Daoy (cell line): ENCODE measurements around the gene CACNB1. TPM values are rescaled to one million over a fixed set of nuclear protein-coding genes. Genes with fewer than 3 reads are reported as not detected.
A peak's percentile ranks its signal among the peaks of the same experiment; 100 is the strongest.

Experiments used
- DNase-seq: peaks from one replicate; pipeline ENCODE4 v3.0.0-alpha.2; 2015; ENCODE audit warnings: low read depth
- total RNA-seq: library from RNA; depleted of rRNA; stranded (reverse); fragments of >200 nt; shearing (Covaris generic); gene quantifications from 2 replicates; pipeline ENCODE4 v1.2.3, GENCODE V29; 2014

The CACNB1 gene
- total RNA-seq, 1 experiment from 2014 or later: 1.0 TPM

GRCh38 chr17:39225959-39226683 is 28.7 kb upstream of the CACNB1 start:
- peak; percentile 80 for DNase-seq

DNA sequence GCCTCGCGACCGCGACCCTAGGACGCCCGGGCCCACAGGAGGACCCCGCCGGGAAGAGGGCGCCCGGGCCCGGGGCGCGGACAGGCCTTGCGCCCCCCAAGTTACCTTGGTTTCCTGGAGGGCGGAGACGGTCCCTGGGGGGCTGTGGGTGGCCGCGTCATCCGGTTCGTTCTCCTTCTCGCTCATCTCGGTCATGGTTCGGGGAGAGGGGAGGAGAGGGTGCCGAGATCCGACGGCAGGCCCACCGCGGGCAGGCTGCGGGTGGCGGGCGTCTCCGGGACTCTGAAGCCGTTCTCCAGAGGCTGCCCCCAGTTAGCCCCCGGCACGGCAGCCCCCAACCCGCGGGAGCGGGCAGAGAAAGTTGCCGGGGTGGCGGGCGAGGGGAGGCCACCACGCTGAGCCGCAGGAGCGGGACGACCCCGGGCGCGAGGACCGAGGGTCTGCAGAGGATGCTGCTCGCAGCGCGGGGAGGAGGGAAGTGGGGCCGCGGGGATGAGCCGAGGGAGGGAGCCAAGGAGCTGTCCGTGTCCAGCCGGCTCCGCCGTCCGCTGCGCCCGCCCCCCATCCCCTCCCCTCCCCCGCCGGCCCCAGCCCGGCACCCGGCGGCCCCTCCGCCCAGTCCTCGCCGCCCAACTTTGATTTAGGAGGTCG is 28.0 kb upstream of the CACNB1 start, which contains the start of gene STAC2:
Gene STAC2, minus strand, starts transcription at position 638 of the 651 bp plus-strand sequence. Its CDS starts 443 bp downstream, at position 195.
- no peak for DNase-seq

DNA sequence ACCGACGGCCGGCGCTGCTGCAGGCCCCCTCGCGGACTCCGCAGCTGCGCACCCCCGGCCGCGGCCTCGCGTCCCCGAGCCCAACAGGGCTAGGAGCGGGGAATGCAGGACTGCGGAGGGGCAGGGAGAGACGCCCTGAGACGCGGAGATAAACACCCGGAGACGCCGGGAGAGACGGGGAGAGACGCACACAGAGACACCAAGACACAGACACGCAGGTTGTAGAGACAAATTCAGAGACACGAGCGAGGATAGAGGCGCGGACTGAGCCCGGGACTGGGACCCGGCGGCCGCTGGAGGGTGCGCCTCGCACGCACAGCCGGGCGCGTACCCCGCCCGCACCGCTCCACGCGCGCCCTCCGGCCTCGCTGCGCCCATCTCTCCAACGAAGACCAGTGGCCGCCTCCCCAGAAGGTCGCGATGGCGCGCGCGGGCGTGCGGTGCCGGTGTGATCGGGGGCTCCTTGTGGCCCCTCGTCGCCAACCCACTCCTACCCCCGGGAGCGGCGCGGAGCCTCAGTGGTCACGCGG is 27.4 kb upstream of the CACNB1 start:
- no peak for DNase-seq

DNA sequence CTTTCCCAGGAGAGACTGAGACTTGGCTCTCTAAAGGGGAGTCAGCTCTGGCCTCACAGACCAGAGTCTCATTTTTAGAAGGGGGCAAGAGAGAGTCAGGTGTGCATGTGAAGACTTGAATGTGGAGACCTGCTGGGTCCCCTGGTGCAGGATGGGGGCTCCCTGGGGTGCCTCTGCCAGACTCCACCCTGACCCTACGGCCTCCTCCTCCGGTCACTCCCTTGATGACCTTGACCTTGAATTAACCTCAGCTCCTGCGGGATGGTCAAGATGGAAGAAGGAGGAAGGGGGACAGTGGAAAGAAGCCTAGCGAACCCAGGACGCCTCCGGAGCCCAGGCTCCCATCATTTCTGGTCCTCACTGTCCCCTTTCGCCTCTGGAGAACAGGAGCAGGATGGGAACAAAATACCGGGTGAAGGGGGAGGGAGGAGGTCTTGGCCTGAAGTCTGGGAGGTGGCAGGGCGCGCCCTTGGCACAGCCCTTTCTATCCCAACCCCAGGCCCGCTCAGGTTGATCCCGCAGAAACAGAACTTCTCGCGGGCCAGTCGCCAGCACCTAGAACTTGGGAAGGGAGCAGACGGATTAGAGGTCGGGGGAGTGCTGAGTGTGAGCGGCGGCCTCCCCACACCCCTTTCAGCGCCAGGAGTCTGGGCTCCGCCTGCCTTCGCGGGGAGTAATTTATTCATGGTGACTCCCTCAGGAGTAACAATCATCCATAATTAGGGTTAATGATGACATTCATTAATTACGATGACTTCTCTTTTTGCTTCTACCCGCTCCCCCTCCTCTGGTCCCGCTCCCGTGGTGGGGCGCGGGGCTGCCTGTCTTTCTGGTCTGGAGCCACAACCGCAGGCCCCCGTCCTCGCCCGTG is 26.7 kb upstream of the CACNB1 start:
- no peak for DNase-seq

- DNase-seq: no peak
These were observed 25.7 kb upstream of the CACNB1 start for GRCh38 chr17:39222866-39223834.

DNA sequence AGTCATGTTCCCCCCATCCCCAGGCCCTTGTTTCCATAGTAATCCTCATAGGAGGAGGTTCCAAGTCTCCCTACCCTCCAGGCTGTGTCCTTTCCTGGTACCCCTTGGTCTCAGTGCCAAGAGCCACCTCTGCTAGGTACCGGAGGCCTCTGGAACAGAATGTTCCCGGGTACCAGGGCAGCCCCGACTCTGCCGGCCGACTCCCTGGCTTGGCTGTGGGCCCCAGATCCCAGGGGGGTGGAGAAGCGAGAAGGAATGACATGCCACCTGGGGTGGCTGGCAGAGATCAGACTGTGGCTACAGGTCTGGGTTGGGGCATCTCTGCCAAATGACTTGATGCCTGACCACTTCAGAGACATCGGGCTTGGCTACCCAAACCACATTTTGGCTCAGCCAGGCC is 24.7 kb upstream of the CACNB1 start:
- DNase-seq: no peak

- no peak for DNase-seq
These were observed 24.1 kb upstream of the CACNB1 start for GRCh38 chr17:39221572-39221971.

DNA sequence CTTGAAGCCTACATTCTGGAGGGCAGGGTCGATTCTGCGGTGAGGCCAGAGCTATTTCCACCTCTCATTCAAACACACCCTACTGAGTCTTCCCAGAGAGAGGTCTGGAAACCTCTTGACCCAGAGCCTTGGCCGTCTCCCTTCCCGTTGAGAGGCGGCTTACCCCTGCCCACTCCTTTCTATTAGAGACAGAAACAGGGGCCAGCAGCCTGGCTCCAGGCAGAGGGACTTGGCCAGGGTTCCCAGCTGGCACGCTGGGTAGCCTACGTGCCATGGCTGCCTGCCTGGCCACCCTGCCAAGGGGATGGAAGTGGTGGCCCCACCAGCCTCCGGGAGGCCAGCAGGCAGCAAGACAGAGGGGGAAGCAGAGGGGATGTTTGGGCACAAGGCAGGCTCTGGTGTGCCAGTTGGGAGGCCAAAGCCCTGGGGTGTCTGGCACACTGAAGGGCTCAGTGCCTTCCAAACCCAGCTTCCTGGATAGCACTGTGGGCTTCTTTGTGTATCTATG is 22.2 kb upstream of the CACNB1 start:
- no peak for DNase-seq

- DNase-seq: no peak
These were observed 21.4 kb upstream of the CACNB1 start for GRCh38 chr17:39218906-39219305.

DNA sequence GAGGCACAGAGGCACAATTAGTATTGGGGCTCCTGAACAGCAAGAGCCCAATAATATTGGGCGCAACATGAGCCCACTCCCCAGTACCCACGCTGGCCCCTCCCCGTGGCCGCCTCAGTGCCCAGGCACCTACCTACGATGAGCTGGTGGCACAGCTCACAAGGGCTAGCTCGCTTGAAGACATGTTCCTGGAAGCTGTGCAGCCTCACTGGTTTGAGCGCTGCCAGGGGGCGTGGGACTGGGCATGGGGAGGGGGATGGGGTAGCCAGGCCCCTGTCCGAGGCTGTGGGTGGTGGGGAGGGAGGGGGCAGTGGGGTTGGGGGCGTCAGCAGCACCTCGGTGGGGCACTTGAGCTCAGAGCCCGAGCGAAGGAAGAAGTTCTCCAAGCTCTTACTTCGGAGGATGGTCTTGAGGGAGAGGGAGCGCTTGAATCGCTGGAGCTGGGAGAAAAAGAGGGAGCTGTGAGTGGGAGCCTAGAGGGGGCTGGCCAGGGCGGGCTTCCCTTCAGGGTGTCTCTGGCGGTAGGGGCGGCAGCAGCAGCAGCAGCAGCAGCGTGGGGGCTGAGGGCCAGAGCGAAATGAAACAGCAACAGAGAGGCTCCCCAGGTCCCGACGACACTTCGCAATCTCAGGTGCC is 20.4 kb upstream of the CACNB1 start:
- no peak for DNase-seq

DNA sequence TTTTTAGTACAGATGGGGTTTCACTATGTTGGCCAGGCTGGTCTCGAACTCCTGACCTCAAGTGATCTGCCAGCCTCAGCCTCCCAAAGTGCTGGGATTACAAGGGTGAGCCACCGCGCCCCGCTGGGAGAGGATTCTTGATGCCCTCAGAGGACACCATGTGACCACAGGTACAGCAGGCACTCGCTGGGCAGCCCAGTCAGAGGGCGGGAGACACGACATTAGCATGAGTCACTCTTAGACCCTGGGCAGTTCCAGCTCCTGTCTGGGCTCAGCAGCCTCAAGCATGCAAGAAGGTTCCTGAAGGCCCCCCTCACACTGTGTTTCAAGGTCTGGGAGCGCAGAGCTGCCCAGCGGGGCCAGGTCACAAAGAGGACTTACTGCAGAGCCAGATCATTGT is 16.4 kb upstream of the CACNB1 start:
- peak; percentile 76 for DNase-seq

DNA sequence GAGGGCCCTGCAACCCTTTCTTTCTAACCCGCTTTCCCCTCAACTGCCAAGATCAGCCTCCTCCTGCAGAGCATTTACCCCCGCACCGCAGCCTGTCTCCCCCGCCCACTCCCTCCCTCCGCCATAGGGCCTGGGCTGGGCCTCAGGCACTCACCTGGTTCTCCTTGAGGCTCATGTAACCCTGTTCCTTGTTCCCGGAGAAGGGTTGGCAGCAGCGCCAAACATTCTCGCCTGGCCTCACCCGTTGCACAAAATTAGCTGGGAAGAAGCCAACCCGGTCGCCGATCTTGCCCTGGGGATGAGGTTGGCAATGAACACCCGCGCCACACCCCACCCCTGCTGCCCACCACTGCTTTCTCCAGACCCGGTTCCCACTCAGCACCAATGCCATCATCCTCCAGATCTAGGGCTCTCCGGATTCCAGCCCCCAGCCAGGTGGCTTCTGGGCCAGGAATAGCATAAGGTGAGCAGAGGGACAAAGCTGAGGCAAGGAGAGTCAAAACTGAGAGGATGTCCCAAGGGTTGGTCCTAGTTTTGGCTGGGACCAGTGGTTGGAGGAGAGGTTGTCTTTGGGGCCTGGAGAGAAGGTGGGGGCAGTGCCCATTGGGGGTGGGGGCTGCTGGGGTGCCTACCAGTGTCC is 15.5 kb upstream of the CACNB1 start:
- no peak for DNase-seq

DNA sequence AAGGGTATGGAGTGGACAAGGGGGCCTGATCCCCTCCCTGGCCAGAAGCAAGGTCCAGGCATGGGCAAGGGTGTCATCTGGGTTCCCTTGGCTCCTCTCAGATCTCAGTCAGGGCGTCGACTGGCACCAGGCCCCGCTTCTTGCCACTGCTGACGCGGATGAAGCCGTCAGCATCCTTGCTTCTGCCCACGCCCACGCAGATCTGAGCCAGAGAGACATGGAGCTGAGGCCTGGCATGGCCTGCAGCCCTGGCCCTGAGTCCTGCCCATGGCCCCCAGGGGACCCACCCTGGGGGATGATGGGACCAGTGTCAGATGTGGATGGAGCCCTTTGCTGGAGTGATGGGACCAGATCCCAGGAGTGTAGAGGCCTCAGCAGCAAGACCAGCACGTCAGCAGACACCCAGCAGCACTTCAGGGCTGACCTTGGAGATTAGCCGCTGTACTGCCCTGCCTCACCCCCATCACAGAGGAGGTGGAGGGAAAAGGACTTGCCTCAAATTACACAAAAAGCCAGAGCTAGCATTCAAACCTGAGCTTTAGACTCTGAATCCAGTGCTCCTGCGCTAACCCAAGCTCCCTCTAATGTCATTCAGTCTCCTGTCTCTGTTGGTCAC is 14.8 kb upstream of the CACNB1 start:
- DNase-seq: no peak

- no peak for DNase-seq
These were observed 12.6 kb upstream of the CACNB1 start for GRCh38 chr17:39210093-39210434.

DNA sequence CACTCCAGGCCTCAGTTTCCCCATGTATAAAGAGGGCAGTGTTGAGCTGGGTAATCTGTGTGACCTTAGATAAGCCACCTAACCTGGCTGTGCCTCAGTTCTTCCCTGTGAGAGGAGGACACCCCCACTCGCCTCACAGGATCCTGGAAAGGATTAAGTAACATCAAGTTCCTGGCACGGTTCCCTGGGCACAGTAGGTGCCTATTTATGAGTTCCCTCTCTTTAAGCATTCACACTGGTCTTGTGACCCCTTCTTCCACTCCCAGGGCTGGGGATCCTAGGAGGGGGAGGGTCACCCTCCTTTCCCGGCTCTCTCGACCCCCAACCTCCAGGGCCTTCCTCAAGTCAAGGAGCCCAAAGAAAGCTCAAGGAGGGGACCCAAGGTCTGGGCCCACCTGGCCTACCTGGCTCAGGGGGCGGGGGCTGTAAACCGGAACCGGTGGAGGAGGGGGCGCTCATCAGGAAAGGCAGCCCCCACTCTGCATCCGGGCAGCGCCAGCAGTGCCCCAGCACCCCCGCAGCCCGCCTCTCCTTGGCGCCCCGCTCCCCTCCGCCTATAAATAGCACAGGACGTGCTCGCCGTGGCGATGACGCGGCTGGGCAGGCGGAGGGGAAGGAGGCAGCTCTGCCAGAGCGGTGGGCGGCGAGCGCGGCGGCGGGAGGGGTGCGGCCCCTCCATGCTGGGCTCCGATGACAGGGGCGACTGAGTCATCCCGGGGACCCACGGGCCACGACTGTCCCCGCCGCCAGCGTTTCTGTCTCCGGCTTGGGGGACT is 12.0 kb upstream of the CACNB1 start:
- DNase-seq: peak; percentile 51

DNA sequence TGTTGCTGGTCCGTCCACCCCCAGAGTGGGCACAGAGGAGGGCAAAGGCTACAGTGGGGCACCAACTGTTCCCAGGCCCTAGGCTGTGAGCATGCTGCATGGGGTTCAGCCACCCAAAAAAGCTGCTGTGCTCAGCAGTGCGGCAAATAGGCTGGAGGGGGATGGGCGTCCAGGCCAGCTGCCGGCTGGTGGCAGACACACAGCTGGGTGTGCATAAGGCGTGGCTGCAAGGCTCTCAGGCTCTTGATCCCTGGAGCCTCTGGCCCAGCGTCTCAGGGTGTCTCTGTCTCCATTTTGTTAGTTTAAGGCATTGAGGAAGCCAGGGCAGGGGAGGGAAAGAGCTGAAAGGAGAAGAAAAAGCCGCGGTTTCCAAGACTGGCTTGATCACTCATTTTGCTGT is 11.4 kb upstream of the CACNB1 start:
- DNase-seq: no peak

- no peak for DNase-seq
These were observed 10.7 kb upstream of the CACNB1 start for GRCh38 chr17:39208136-39208535.

DNA sequence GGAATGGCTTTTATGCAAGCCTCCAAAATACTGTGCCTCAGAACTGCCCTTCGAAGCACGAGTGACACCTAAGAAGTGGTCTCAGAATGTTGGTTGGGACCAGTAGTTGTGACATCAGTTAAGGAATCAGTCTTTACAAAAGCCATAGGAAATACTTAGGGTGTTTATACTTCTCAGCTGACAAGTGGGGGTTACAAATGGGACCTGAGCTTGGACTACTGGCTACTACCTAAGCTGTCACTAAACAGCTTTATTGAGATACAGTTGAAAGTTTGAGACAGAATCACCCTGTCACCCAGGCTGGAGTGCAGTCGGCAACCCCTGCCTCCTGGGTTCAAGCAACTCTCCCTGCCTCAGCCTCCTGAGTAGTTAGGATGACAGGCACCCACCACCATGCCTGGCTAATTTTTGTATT is 7.7 kb upstream of the CACNB1 start:
- no peak for DNase-seq

DNA sequence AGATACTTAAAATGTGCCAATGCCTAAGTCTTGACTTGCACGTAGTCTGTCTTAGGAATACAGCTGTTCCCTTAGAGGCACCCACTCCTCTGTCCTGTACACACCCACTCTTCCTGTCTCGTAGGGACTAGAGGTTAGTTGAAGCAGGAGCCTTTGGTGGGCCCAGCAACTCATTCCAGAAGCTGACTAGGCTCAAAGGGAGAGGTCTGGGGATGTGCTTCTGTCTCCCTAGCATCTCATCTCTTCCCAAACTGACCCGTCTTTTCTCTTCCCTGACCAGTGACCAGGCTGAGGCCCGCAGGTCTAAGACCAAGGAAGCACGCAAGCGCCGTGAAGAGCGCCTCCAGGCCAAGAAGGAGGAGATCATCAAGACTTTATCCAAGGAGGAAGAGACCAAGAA is 6.8 kb upstream of the CACNB1 start:
- DNase-seq: no peak
